ENCODE data around the gene SERINC5.

SERINC5 gene

GRCh38 chr5:80069251-80069800 is 186.5 kb downstream of the SERINC5 start:
- peaks cover 11% of the 10 kb centered on the region for H3K27me3 ChIP-seq
- no peaks in the 10 kb centered on the region; the same call in 1 of the 2 replicates for H3K9me3 ChIP-seq
- no peak for TF ChIP-seq CTCF (IDR thresholded peaks at IDR 0.05; ENCODE audit: low read depth, low read length)
- no peak overlapping the region for H3K4me3 ChIP-seq (ENCODE audit: low read depth, low read length)
- no peaks in the 10 kb centered on the region for H3K36me3 ChIP-seq
- DNase-seq, result no peak
- no peaks in the 10 kb centered on the region for H3K4me1 ChIP-seq

DNA sequence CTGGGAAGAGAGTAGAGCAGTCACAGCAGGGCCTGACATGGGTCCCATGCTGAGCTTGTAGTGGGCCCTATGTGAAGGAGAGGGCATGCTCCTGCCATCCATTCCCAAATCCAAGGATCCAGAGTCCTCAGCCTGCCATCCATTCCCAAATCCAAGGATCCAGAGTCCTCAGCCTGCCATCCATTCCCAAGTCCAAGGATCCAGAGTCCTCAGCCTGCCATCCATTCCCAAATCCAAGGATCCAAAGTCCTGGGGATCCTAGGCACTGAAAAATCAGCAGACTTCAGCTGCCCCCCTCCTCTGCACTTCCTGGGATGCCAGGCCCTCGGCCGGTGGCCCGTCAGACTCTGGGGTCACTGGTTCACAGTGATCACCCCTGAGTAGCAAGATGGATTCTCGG is 187.1 kb downstream of the SERINC5 start:
- H3K36me3 ChIP-seq, result no peaks in the 10 kb centered on the region
- no peaks in the 10 kb centered on the region for H3K4me1 ChIP-seq
- TF ChIP-seq CTCF (IDR thresholded peaks at IDR 0.05; ENCODE audit: low read depth, low read length), result no peak

GRCh38 chr5:80068246-80068636 is 187.6 kb downstream of the SERINC5 start:
- DNase-seq, result no peak
- no peak for TF ChIP-seq CTCF (IDR thresholded peaks at IDR 0.05; ENCODE audit: low read depth, low read length)
- no peaks in the 10 kb centered on the region for H3K9me3 ChIP-seq
- H3K36me3 ChIP-seq, result no peaks in the 10 kb centered on the region
- peaks cover 11% of the 10 kb centered on the region for H3K27me3 ChIP-seq
- no peak overlapping the region for H3K4me3 ChIP-seq (ENCODE audit: low read depth, low read length)
- H3K4me1 ChIP-seq, result no peaks in the 10 kb centered on the region

More for the DNA sequence above, 187.1 kb downstream of the SERINC5 start:
- no peak for DNase-seq
- Histone ChIP-seq H3K9me3 (no peaks in the 10 kb centered on the region; the same call in 1 of the 2 replicates), H3K27me3 (peaks cover 11% of the 10 kb centered on the region), H3K4me3 (ENCODE audit: low read depth, low read length) (no peak overlapping the region)

DNA sequence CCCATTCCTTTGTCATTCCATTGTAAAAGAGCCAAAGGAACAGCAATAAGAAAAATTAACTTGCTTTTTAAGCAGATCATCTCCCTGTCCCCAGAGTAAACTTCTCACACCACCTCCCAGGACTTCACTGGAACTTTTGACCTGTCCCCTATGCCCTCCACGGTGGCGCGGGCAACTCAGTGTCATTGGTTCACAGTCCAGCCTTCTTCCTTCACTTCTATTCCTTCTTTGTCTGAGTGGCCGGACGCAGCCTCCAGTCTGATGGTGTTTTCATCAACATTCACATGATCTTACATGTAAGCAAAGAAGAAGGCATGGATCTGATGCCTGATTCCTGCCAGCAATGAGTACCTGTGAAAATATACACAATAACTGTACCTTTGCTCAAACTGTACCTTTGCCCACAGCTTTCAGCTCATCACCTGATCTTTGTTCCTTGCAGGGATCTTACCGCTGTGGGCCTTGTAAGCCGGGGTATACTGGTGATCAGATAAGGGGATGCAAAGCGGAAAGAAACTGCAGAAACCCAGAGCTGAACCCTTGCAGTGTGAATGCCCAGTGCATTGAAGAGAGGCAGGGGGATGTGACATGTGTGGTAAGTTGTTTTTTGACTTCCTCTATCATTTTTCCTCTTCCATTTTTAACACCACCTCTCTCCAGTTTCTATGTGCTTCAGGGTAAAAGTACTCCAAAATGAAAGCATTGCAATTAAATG is 188.2 kb downstream of the SERINC5 start:
- H3K4me1 ChIP-seq, result no peaks in the 10 kb centered on the region
- H3K4me3 ChIP-seq (ENCODE audit: low read depth, low read length), result no peak overlapping the region
- H3K27me3 ChIP-seq, result peaks cover 11% of the 10 kb centered on the region
- no peaks in the 10 kb centered on the region for H3K9me3 ChIP-seq
- H3K36me3 ChIP-seq, result no peaks in the 10 kb centered on the region
- no peak for TF ChIP-seq CTCF (IDR thresholded peaks at IDR 0.05; ENCODE audit: low read depth, low read length)
- DNase-seq, result no peak

DNA sequence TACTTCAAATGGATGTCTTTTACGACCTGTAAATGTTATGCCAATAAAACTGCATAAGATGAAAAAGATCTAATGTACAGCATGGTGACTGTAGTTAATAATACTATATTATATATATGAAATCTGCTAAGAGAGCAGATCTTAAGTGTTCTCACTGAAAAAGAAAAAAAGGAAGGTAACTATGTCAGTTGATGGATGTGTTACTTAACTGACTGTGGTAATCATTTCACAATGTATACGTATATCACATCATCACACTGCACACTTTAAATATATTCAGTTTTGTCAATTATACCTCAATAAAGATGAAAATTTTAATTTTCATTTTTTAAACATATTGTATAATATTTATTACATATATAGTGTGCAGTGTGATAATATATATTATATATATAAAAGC is 188.8 kb downstream of the SERINC5 start:
- DNase-seq, result no peak

More for the DNA sequence above, 188.8 kb downstream of the SERINC5 start:
- Histone ChIP-seq H3K36me3 (no peaks in the 10 kb centered on the region), H3K27me3 (peaks cover 11% of the 10 kb centered on the region), H3K4me3 (ENCODE audit: low read depth, low read length) (no peak overlapping the region), H3K9me3 (no peaks in the 10 kb centered on the region), H3K4me1 (no peaks in the 10 kb centered on the region)
- TF ChIP-seq CTCF (IDR thresholded peaks at IDR 0.05; ENCODE audit: low read depth, low read length), result no peak
